Measurements from ENCODE around the gene MEA1.
A peak's percentile ranks its signal among the peaks of the same experiment; 100 is the strongest.

GRCh38 chr6:43009124-43009523 is 4.6 kb downstream of the MEA1 start:
- no peak for TF ChIP-seq POLR2A (IDR thresholded peaks at IDR 0.05)
- TF ChIP-seq, protein P1, sequence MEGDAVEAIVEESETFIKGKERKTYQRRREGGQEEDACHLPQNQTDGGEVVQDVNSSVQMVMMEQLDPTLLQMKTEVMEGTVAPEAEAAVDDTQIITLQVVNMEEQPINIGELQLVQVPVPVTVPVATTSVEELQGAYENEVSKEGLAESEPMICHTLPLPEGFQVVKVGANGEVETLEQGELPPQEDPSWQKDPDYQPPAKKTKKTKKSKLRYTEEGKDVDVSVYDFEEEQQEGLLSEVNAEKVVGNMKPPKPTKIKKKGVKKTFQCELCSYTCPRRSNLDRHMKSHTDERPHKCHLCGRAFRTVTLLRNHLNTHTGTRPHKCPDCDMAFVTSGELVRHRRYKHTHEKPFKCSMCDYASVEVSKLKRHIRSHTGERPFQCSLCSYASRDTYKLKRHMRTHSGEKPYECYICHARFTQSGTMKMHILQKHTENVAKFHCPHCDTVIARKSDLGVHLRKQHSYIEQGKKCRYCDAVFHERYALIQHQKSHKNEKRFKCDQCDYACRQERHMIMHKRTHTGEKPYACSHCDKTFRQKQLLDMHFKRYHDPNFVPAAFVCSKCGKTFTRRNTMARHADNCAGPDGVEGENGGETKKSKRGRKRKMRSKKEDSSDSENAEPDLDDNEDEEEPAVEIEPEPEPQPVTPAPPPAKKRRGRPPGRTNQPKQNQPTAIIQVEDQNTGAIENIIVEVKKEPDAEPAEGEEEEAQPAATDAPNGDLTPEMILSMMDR (IDR thresholded peaks at IDR 0.05), result peak in 1 of 4 experiments; percentile 13
